ENCODE measurements around the gene TCF7L1.

GRCh38 chr2:85180322-85181133 lies 47.3 kb downstream of the TCF7L1 start:
- TF ChIP-seq, protein P1, sequence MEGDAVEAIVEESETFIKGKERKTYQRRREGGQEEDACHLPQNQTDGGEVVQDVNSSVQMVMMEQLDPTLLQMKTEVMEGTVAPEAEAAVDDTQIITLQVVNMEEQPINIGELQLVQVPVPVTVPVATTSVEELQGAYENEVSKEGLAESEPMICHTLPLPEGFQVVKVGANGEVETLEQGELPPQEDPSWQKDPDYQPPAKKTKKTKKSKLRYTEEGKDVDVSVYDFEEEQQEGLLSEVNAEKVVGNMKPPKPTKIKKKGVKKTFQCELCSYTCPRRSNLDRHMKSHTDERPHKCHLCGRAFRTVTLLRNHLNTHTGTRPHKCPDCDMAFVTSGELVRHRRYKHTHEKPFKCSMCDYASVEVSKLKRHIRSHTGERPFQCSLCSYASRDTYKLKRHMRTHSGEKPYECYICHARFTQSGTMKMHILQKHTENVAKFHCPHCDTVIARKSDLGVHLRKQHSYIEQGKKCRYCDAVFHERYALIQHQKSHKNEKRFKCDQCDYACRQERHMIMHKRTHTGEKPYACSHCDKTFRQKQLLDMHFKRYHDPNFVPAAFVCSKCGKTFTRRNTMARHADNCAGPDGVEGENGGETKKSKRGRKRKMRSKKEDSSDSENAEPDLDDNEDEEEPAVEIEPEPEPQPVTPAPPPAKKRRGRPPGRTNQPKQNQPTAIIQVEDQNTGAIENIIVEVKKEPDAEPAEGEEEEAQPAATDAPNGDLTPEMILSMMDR (conservative IDR thresholded peaks at IDR 0.05; ENCODE audit: low read length) = no peak
- no peak for TF ChIP-seq EZH2phosphoT487 (IDR thresholded peaks at IDR 0.05; ENCODE audit: borderline replicate concordance, low read depth, low read length)

All from OCI-LY7 (cell line).